Stimulated activated CD4-positive, alpha-beta T cell treated with anti-CD3 and anti-CD28 coated beads, Interleukin-15, amount 100 ng/mL, for 1 hour (primary cell): Measurements from ENCODE around the gene ZNF692.
A peak's percentile ranks its signal among the peaks of the same experiment; 100 is the strongest.
"Not testable (repeated sequence)": the region's sequence is repeated elsewhere in the genome, so short reads cannot be mapped to it uniquely, and the experiment has no call there.

Experiments used
- DNase-seq, 2 donors: peaks; one replicate each; pipeline ENCODE4 v3.0.0-alpha.2; 2020; ENCODE audit warnings: low read depth in 1 of 2, low spot score in 1 of 2

The ZNF692 gene

GRCh38 chr1:248810727-248811513 lies 48.0 kb downstream of the ZNF692 start:
- DNase-seq, result no peak

DNA sequence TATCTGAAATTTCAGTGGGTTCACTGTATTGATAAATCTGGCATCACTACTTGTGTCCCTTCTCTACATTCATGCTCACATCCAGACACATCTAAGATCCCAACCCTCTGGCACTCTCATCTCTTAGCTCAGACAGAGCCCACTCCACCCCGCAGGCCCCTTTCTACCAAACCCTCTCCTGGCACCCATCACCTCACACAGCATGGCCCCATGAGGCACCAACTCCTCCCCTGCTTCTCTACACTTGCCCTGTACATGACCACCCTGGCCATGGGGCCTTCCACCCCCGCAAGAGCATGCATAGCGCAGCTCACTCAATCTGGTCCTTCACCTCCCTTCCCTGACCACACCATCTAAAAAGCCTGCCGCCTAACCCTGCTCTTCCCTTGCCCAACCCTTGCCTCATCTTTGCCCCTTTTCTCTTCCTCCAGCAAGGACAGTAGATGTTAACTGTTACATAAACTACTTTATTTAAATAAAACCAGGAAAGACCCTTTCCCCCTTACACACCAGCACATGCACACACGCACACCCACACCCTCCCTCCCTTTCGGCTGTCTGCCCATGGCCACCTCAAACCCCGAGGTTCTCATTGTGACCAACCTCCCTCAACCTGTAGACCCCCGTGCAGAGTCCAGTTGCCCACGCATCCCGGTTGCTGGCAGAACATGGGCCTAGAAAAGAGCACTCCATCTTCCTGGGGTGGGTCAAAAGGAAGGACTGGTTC lies 48.7 kb downstream of the ZNF692 start:
- no peak for DNase-seq

DNA sequence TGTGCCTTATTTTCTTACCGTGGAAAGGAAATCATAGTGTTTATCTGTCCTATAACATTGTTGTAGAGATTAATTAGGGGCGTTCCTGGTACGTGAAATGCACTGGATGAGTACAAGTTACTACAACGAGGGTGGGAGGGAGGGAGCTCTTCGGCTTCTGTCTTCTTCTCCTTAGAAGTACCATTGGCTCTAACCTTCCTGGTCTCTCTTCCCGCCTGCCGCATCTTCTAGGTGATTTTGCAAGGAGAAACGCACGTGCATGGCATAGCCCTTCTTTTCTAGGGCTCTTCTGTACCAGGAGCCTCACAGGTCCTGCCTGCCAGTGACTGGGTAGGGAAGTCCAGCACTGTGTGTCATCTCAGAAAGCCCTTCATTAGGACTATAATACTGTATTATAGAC lies 50.0 kb downstream of the ZNF692 start:
- DNase-seq, result no peak

GRCh38 chr1:248807067-248807737 lies 51.7 kb downstream of the ZNF692 start:
- DNase-seq, result peak in 1 of 2 donors; percentile 42

DNA sequence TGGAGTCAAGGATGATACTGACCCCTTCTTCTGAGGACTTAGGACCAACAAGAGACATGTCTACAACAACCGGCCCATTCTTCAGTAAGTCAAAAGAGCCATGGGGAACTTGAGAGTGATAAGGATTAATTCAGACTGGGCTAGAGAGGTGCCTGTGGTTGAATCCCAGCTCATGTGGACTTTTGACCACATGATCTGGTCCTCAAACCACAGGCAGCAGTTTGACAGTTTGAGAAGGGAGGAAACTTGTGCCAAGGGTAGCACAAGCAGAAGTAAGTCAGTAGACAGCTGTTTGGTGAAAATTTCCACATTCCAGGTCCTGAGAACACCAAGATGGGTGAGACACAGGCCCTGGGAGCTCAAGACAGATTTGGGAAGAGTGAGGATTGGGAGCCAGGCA lies 53.0 kb downstream of the ZNF692 start:
- no peak for DNase-seq

- no peak for DNase-seq
Observed at GRCh38 chr1:248804771-248805681, 53.9 kb downstream of the ZNF692 start.

DNA sequence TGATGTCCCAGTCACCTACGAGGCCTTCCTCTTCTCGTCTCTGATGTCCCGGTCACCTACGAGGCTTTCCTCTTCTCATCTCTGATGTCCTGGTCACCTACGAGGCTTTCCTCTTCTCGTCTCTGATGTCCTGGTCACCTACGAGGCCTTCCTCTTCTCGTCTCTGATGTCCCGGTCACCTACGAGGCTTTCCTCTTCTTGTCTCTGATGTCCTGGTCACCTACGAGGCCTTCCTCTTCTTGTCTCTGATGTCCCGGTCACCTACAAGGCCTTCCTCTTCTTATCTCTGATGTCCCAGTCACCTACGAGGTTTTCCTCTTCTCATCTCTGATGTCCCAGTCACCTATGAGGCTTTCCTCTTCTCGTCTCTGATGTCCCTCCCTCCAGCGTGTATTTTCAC lies 55.4 kb downstream of the ZNF692 start:
- DNase-seq, result not testable (repeated sequence)

GRCh38 chr1:248802454-248802853 lies 56.4 kb downstream of the ZNF692 start:
- DNase-seq, result no peak

DNA sequence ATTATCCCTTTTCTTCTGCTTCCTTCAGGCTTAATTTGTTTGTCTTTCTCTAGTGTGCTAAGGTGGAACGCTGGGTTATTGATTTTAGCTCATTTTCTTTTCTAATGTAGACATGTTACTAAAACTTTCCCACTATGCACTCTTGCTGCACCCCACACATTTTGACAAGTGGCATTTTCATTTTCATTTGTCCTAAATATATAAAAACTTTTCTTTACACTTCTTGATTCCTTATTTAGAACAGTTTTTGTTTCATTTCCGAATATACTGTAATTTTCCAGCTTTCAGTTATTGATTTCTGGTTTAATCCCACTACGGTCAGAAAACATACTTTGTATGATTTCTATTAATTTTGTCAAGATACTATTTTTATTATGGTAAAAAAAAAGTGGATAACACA lies 58.4 kb downstream of the ZNF692 start:
- DNase-seq, result no peak
